HS-5 (cell line): ENCODE results near the gene HSPA2.
"Not testable (repeated sequence)": the region's sequence is repeated elsewhere in the genome, so short reads cannot be mapped to it uniquely, and the experiment has no call there.

Experiments used
- DNase-seq: peaks from one replicate; pipeline ENCODE4 v3.0.0-alpha.2; 2012; ENCODE audit warnings: low read depth

The HSPA2 gene

DNA sequence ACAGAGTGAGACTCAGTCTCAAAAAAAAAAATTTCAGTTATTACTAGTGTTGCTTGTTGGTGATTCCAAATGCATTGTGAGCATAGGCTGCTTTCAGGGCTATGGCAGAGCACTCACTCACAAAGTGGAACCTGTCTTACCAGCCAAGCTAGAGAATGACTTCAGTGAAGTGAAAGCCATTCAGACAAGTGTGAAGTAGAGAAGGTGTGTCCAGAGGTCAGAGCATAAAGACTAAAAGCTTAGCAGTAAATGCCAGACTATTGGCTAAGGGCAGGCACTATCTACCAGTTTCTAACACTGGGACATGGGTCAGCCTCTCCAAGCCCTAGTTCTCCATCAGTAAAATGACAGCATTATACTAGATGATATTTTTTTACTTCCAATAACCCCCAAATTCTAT is 21.9 kb downstream of the HSPA2 start:
- DNase-seq = no peak

DNA sequence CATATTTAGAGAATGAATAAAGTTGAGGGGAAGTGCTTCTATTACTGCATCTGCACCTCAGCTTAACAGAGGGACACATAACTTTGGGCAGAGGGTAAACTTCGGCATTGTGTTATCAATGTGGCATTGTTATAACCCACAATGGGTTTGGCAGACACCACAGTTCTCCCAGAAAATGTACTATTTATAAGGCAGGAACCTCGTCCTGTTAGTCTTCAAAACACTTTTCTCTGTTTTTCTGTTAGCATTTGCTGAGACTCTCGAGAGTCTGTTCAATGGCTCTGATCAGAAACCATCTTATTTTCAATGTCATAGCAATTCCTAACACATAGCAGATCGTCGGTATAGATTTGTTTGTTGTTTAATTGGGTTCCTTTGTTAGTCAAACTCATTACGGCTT is 23.2 kb downstream of the HSPA2 start:
- DNase-seq = no peak

DNA sequence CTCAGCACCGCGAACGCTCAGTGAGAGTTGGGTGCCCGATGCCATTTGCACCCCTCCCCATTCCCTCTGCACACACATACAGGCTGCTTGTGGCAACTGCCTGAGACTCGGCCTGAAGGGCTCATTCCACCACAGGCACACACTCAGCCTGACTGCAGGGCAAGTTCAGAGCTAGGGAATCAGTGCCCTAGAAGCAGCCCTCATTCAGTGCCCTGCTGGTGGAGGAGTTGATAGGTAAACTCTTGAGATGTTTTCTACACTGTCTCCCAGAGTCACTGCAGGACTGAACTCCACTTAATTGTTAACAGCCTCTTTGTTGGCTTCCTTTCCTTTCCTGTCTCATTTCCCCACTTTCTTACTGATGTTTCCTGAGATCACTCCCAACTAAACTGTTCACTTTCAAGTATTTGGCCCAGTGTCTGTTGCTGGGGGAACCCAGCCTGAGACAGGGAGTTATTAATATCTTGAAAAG is 26.1 kb downstream of the HSPA2 start:
- DNase-seq = no peak

DNA sequence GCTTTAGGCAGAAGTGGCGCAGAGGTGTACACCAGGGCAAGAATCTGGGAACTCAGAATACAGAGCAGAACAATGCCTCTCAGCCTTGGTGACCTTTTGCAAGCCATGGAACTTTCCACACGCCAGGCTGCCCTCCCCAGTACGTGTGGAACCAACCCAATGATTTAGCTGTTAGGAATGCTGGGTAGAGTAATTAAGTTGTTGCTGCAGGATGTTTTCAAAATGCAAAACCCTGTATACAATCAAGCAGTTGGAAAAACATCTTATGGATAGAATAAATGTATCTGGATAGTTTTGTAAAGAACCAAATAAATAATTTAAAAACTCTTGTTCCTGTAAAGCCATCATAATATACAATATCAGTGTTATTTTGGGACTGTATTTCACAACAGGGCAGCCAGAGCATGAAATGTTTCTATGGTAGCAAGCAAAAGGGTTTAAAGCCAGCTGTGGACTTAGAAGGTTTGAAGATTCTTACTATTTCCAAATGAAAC is 28.6 kb downstream of the HSPA2 start:
- DNase-seq = peak; percentile 45

DNA sequence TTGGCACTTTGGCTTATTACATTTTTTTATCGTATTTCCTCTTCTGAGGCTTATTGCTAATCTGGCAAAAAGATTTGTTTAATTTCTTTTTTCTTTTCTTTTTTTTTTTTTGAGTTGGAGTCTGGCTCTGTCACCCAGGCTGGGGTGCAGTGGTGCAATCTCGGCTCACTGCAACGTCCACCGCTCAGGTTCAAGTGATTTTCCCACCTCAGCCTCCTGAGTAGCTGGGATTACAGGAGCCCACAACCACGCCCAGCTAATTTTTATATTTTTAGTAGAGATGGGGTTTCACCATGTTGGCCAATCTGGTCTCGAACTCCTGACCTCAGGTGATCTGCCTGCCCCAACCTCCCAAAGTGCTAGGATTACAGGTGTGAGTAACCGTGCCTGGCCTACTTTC is 29.1 kb downstream of the HSPA2 start:
- DNase-seq = not testable (repeated sequence)

DNA sequence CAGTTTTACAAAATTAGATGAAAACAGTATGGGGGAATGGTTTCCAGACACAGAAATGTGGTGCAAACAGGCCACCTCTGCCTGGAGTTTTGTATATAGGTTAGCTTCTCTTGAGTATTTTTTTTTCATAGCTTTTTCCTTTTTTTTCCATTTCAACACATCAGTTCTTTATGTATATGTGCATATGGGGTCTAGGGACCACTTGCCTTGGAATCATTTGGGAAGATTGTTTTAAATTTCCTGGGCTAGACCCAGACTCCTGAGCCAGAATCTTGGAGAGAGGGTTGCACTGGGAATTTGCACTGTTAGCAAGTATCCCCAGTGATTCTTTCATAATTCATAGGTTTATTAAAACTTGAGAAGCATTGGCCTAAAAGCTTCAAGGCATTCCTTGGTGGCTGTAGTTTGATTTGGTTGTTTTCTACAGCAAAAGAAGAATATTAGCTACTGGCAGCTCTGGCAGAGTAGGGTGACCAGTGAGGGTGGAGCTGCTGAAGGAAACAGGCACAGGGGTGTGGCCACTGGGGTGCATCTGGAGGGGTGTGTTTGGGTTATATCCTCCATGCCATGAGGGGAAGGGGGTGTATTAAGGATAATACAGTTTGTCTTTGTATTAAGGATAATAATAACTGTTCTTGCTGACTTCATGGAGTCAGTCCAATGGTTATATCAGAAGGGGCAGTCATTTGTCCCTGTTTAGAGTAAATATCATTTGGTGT is 32.0 kb downstream of the HSPA2 start:
- no peak for DNase-seq

DNA sequence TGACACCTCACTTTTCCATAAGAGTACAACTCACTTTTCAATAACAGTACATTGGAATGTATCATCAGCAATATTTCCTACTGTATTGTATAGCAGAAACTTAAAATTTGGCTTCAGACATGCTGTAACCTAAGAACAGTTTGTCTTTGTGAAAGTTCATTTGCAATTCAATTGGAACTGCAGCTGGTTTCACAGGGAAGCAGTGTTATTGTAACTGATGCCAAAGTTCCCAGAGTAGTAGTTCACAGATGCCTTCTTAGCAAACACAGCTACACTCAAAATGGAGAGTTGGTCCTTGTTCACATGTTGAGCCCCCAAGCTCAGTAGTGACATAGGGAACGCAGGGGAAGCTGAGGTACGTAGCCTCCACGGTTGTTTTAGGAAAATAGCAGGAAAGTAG is 32.6 kb downstream of the HSPA2 start:
- DNase-seq = no peak

DNA sequence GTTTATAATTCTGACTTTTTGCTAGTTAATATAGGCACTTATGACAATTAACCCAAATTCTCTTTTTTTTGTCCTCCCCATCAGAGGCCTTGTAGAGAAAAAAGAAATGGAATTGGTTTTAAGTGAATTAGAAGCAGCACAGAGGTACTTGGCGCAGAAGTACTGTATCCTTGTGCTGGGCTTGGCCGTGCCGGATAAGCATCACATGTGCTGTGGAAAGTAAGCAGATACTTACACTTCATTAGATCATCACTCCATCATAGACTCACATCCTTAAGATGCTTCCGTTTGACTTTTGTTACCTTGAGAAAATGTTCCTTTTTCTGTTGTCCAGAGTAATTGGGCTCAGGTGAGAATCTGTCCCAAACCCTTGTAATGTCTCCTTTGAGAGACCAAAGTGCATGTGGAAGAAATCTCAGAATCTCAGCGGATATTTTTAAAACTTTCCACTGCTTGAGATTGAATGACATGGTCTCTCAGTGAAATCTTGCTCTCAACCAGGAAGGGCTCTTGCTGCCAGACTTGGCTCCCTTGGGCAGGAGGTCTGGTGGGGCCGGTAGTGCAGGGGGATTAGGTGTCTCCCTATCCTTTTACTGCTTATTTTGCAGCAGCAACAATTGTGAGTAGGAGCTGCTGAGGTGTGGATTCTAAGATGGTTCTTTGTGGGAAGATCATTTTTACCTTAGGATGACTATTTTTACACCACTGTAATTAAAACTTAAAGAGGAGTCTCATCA is 34.0 kb downstream of the HSPA2 start:
- DNase-seq = no peak

DNA sequence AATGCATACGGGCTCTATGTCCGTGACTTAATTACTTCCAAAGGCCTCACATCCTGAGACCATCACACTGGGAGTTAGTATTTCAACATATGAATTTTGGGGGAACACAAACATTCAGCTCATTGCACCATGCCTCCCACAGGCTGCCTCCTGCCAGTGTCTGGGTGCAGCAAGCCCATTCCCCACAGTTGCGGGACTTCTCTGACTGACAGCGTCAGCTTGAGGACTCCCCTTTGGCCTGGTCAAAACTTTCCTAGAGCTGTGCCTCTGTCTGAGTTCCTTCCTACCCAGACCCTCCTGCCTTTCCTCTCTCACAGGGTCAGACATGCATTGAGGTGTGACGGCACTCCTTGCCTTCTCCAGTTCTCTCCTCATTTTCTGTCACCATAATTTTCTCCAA is 36.7 kb downstream of the HSPA2 start:
- no peak for DNase-seq

DNA sequence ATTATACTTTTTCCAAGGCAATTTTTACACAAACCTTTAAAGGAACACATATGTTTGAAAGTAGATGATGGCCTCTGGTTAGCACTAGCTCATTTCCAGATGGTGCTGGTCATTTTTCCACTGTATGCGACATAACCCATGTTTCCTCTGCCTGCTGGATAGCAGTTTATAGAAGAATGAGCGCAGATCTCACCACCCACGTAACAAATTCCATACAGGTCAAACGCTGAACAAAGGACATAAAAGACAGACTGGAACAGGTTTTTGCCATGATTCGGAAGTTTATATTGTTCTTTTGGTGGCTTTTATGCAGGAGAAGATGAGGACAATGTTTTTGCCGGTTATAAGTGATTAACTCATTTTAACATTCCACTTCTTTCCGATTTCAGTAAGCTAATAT is 39.9 kb downstream of the HSPA2 start:
- no peak for DNase-seq

DNA sequence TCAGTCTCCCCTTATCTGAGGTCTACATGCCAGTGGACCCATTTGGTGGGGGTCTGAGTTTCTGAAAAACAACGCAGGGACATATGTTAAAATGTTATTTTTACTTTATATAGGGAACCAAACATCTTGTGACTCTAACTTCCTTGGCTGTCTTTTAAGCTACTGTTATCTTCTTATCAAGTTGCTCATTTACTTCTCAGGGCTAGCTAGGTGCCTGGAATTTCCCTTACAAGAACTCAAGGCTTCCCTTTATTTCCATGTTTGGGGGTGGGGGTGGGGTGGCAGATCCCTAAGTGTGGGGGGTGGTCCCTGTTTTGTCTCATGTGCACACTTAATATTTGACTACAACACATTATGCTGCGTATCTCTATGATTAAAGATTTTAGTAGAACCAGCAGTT is 40.8 kb downstream of the HSPA2 start:
- DNase-seq = no peak

DNA sequence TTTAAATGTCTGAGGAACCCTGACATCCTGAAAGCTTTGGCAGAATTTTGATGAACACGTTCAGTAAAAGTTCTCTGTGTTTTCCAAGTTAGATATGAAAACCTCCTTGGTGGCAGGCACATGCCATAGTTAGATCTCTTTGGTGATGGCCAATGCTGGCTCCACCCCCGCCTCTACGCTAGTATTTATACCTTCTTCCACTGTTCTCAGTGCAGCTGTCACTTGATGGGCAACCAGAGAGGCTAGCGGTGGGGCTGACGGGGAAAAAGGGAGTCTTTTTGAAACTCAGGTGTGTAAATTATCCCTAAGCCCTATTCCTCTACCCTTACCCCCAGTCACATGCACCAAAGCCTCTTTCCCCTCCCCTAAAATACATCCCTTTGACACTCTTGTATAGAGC is 41.3 kb downstream of the HSPA2 start:
- DNase-seq = no peak

DNA sequence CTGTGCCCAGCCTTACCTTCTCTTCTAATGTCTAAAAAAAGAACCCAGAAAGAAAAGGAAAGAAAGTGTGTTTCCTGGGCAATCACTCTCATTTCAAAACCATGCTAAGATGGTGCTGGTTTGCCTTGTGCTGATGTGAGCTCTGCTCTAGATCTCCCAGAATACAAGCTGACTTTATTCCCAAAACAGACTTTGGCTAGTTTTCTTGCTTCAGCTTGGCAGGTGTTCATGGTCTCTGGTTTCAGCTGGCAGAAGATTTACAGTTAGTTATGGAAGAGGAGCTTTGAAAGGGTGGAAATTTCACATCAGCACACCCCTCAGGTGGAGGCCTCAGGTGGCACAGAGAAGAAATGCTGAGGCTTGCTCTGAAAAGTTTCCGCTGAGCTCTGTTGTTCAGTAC is 43.6 kb downstream of the HSPA2 start:
- no peak for DNase-seq

DNA sequence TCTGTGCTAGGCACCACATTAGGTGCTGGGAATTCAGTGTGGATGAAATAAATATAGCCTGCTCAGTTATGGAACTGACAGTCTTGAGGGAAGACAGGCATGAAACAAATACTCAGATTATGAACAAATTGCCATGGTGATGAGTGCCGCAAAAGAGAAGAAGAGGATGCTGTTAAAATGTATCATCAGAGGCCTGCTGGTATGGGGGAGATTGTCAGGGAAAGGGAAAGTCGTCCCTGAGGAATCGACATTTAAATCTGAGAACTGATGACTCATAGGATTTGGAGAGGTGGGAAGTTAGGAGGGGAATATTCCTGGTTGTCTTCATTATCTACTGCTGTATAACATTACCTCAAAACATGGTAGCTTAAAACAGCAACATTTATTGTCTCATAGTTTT is 51.3 kb downstream of the HSPA2 start:
- no peak for DNase-seq
